SK-N-SH treated with all-trans-retinoic acid at 6 μM for 48 hours (cell line): ENCODE measurements around the gene HLA-C.
"Not testable (repeated sequence)": the region's sequence is repeated elsewhere in the genome, so short reads cannot be mapped to it uniquely, and the experiment has no call there.

Experiments used
- ATAC-seq: fragments of 200-7000 bp; cut with Tn5 transposase; 3 replicates; pipeline ENCODE4 v1.9.1; 2020; ENCODE audit warnings: mild to moderate bottlenecking, moderate library complexity
- ARNTL ChIP-seq: fragments of 450-650 bp; formaldehyde crosslinking; IDR thresholded peaks from 2 replicates; pipeline ENCODE4 v1.5.0; 2020; ENCODE audit warnings: low read depth, mild to moderate bottlenecking, moderate library complexity, borderline replicate concordance
- BACH2 ChIP-seq: fragments of 250-450 bp; sonication (Bioruptor Pico); IDR thresholded peaks from 2 replicates; pipeline ENCODE4 v1.9.0; 2021; ENCODE audit warnings: mild to moderate bottlenecking, borderline replicate concordance
- CREB5 ChIP-seq: fragments of 250-450 bp; sonication (Bioruptor Pico); IDR thresholded peaks from 2 replicates; pipeline ENCODE4 v1.5.1; 2020; ENCODE audit warnings: low read depth, mild to moderate bottlenecking, moderate library complexity
- CSDC2 ChIP-seq: fragments of 250-450 bp; sonication (Bioruptor Pico); IDR thresholded peaks from 2 replicates; pipeline ENCODE4 v1.5.0; 2020; ENCODE audit warnings: mild to moderate bottlenecking, moderate library complexity
- CSRNP3 ChIP-seq: fragments of 250-450 bp; sonication (Bioruptor Pico); IDR thresholded peaks from 2 replicates; pipeline ENCODE4 v1.5.1; 2021; ENCODE audit warnings: mild to moderate bottlenecking, moderate library complexity
- ESRRG ChIP-seq: fragments of 250-450 bp; sonication (Bioruptor Pico); IDR thresholded peaks from 2 replicates; pipeline ENCODE4 v1.6.1; 2021; ENCODE audit warnings: mild to moderate bottlenecking
- GLIS3 ChIP-seq: fragments of 250-450 bp; sonication (Bioruptor Pico); IDR thresholded peaks from 2 replicates; pipeline ENCODE4 v1.5.0; 2020; ENCODE audit warnings: mild to moderate bottlenecking, moderate library complexity
- ISL1 ChIP-seq: fragments of 250-450 bp; sonication (Bioruptor Pico); IDR thresholded peaks from 2 replicates; pipeline ENCODE4 v2.1.2; 2022; ENCODE audit warnings: mild to moderate bottlenecking, moderate library complexity
- OSR1 ChIP-seq: fragments of 250-450 bp; sonication (Bioruptor Pico); IDR thresholded peaks from 2 replicates; pipeline ENCODE4 v1.8.0; 2022; ENCODE audit warnings: moderate library complexity, mild to moderate bottlenecking, inconsistent platforms
- PATZ1 ChIP-seq: fragments of 250-450 bp; sonication (Bioruptor Pico); IDR thresholded peaks from 2 replicates; pipeline ENCODE4 v1.8.0; 2020; ENCODE audit warnings: mild to moderate bottlenecking, moderate library complexity, borderline replicate concordance
- POU6F1 ChIP-seq: fragments of 250-450 bp; sonication (Bioruptor Pico); IDR thresholded peaks from 2 replicates; pipeline ENCODE4 v1.8.0; 2021; ENCODE audit warnings: low read depth, mild to moderate bottlenecking, moderate library complexity, borderline replicate concordance
- SNAI2 ChIP-seq: fragments of 250-450 bp; sonication (Bioruptor Pico); IDR thresholded peaks from 2 replicates; pipeline ENCODE4 v1.5.0; 2020; ENCODE audit warnings: mild to moderate bottlenecking, moderate library complexity
- TCF4 ChIP-seq: fragments of 250-450 bp; sonication (Bioruptor Pico); IDR thresholded peaks from 2 replicates; pipeline ENCODE4 v1.8.0; 2021; ENCODE audit warnings: mild to moderate bottlenecking, moderate library complexity, borderline replicate concordance
- TOX ChIP-seq: fragments of 250-450 bp; sonication (Bioruptor Pico); IDR thresholded peaks from 2 replicates; pipeline ENCODE4 v1.8.0; 2021; ENCODE audit warnings: mild to moderate bottlenecking, moderate library complexity, borderline replicate concordance
- TSHZ2 ChIP-seq: fragments of 250-450 bp; sonication (Bioruptor Pico); IDR thresholded peaks from 2 replicates; pipeline ENCODE4 v1.5.0; 2020; ENCODE audit warnings: mild to moderate bottlenecking, moderate library complexity
- ZC3H10 ChIP-seq: fragments of 250-450 bp; sonication (Bioruptor Pico); IDR thresholded peaks from 2 replicates; pipeline ENCODE4 v1.5.1; 2021; ENCODE audit warnings: mild to moderate bottlenecking, moderate library complexity
- ZFP3 ChIP-seq: fragments of 250-450 bp; sonication (Bioruptor Pico); IDR thresholded peaks from 2 replicates; pipeline ENCODE4 v1.5.0; 2020; ENCODE audit warnings: mild to moderate bottlenecking, moderate library complexity
- ZNF565 ChIP-seq: fragments of 450-650 bp; formaldehyde crosslinking; conservative IDR thresholded peaks from 2 replicates; pipeline ENCODE4 v1.5.0; 2020; ENCODE audit warnings: low read depth, mild to moderate bottlenecking, moderate library complexity
- ZNF8 ChIP-seq: fragments of 450-650 bp; formaldehyde crosslinking; IDR thresholded peaks from 2 replicates; pipeline ENCODE4 v1.5.0; 2020; ENCODE audit warnings: mild to moderate bottlenecking, moderate library complexity

Gene HLA-C

GRCh38 chr6:31287619-31288018, 15.7 kb upstream of the HLA-C start:
- no peak for ATAC-seq
- TF ChIP-seq ZFP3 (CRISPR knock-in tag), result no peak
- TF ChIP-seq ISL1 (CRISPR knock-in tag), result no peak
- TF ChIP-seq TCF4 (CRISPR knock-in tag), result no peak
- TF ChIP-seq ESRRG (CRISPR knock-in tag), result no peak
- no peak for TF ChIP-seq CREB5
- TF ChIP-seq ARNTL (CRISPR knock-in tag), result no peak
- TF ChIP-seq ZNF8 (CRISPR knock-in tag), result no peak
- no peak for TF ChIP-seq OSR1 (CRISPR knock-in tag)
- no peak for TF ChIP-seq ZNF565 (CRISPR knock-in tag)

- no peak for ATAC-seq
- no peak for TF ChIP-seq TOX (CRISPR knock-in tag)
- TF ChIP-seq ISL1 (CRISPR knock-in tag), result no peak
- TF ChIP-seq ESRRG (CRISPR knock-in tag), result no peak
- no peak for TF ChIP-seq ZNF565 (CRISPR knock-in tag)
- TF ChIP-seq ZC3H10 (CRISPR knock-in tag), result no peak
- no peak for TF ChIP-seq TSHZ2 (CRISPR knock-in tag)
- TF ChIP-seq TCF4 (CRISPR knock-in tag), result no peak
- TF ChIP-seq POU6F1 (CRISPR knock-in tag), result no peak
- TF ChIP-seq BACH2 (CRISPR knock-in tag), result no peak
- no peak for TF ChIP-seq PATZ1
- no peak for TF ChIP-seq CSDC2
- TF ChIP-seq GLIS3, result no peak
- TF ChIP-seq, all 23 proteins: peak for 0
Measured at GRCh38 chr6:31285982-31286381, 14.1 kb upstream of the HLA-C start.

- TF ChIP-seq GLIS3 (no peak), PATZ1 (no peak), ARNTL (CRISPR knock-in tag) (no peak), CSDC2 (no peak), CSRNP3 (no peak), BACH2 (CRISPR knock-in tag) (no peak), ZFP3 (CRISPR knock-in tag) (no peak), SNAI2 (CRISPR knock-in tag) (no peak)
- TF ChIP-seq, all 23 proteins: peak for 0
- no peak for ATAC-seq
Measured at GRCh38 chr6:31285486-31285885, 13.6 kb upstream of the HLA-C start.

GRCh38 chr6:31279647-31280046, 7.8 kb upstream of the HLA-C start:
- not testable (repeated sequence) for ATAC-seq
